8988T (cell line): ENCODE results near the gene WWOX.
"Not testable (repeated sequence)": the region's sequence is repeated elsewhere in the genome, so short reads cannot be mapped to it uniquely, and the experiment has no call there.

Source experiments
- DNase-seq: peaks from one replicate; pipeline ENCODE4 v3.0.0; 2011

Gene WWOX

DNA sequence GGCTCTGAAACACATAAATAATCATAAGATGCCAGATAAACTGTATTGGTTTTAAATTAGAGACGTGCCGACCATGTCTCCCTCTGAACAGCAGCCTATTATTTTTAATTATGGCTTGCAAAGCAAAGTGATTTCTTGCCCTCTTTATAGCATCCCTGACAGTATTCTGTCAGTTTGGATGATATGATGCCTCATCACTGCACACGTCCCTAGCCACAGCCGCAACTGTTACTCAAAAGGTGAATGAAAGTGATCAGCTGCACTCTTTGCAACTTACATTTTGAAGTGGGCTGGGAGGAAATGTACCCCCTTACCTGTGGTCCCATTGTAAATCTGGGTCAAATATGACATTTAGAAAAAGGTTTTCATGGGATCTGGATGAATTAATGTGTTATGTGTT, 1111.2 kb downstream of the WWOX start:
- DNase-seq: no peak

DNA sequence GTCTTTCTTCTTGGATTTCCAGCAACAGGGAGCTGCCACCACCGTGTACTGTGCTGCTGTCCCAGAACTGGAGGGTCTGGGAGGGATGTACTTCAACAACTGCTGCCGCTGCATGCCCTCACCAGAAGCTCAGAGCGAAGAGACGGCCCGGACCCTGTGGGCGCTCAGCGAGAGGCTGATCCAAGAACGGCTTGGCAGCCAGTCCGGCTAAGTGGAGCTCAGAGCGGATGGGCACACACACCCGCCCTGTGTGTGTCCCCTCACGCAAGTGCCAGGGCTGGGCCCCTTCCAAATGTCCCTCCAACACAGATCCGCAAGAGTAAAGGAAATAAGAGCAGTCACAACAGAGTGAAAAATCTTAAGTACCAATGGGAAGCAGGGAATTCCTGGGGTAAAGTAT, 1112.1 kb downstream of the WWOX start:
- DNase-seq: no peak

DNA sequence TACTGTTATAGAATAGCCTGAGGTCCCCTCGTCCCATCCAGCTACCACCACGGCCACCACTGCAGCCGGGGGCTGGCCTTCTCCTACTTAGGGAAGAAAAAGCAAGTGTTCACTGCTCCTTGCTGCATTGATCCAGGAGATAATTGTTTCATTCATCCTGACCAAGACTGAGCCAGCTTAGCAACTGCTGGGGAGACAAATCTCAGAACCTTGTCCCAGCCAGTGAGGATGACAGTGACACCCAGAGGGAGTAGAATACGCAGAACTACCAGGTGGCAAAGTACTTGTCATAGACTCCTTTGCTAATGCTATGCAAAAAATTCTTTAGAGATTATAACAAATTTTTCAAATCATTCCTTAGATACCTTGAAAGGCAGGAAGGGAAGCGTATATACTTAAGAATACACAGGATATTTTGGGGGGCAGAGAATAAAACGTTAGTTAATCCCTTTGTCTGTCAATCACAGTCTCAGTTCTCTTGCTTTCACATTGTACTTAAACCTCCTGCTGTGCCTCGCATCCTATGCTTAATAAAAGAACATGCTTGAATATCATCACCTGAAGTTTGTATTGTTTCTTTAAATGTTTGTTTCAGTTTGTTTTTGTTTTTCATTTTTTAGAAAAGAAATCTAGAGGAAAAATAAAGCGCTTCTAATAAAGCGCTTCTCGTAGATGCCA, 1112.8 kb downstream of the WWOX start:
- no peak for DNase-seq

DNA sequence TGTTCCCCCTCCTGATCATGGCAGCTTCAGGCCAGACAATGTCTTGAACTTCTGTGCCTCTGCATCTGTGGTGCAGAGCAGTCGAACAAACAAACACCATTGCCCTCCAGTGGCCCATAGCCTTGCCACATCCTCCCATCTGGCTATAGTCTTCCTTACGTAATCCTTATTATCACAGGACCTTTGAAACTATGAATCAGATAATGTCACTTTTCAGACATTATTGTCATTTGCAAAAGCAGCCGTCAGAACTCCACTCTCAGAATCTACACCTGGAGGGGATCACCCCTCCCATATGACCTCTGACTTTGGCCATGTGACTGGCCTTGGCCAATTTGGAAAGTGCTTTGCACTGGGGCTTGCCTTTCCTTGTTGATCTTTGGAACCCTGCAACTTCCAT, 1113.8 kb downstream of the WWOX start:
- no peak for DNase-seq

DNA sequence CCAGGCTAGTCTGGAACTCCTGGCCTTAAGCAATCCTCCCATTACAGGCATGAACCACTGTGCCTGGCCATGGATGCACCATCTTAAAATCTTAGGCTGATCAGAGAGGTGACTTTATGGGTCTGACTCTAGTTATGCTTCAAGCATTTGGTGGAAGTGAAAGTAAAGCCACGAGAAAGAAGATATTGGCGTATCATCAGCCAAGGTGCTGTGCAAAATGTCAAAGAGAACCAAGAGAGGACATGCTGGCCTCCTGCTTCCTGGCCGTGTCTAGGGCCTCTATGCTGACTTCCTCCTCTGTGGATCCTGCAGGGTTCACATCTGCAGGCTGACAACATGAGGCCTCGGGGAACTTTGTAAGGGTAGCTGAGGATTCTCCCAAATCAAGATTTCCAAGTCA, 1115.8 kb downstream of the WWOX start:
- DNase-seq: no peak

DNA sequence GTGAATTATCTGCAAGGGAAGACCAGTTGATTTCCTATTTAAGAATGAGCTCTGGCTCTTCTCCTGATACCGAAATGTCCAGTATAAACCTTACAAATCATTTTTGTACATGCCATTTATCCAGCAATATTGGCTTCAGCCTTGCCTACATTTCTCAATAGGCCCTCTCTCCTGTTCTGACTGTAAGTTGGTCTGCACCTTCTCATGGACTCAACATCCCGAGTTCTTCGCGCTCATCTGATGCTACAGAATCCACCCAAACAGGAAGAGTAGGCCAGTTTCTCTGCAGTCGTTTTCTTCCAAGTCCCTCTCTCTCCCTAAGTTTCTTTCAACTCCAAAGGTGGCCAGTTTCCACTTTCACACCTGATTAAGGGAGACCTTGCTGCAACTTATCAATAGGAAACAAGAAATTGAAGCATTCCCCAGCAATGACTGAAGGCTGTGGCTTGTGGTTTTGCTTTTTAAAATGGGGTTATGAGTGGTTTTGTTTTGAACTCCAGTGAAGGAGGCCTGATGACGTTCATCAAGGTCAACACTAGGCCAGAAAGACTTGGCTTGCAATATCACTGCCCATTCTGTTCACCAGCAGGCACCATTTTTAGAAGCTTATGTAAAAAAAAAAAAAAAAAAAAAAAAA, 1118.0 kb downstream of the WWOX start:
- DNase-seq: no peak

DNA sequence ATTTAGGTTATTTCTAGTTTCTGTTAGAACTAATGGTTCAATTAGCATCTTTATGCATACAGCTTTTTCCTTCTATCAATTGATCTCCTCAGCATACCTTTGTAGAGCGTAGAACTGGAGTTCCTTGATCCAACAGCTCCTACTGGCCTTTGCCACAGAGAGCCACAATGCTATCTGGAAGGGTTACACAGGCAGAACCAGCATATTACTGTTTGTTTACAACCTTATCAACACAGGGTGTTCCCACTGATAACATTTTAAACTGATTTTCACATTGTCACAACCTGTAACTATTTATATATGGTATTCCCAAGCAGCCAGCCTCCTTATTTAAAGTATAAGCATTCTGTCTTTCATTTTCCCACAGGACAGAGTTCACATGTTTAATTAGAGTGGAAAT, 1118.9 kb downstream of the WWOX start:
- DNase-seq: no peak

DNA sequence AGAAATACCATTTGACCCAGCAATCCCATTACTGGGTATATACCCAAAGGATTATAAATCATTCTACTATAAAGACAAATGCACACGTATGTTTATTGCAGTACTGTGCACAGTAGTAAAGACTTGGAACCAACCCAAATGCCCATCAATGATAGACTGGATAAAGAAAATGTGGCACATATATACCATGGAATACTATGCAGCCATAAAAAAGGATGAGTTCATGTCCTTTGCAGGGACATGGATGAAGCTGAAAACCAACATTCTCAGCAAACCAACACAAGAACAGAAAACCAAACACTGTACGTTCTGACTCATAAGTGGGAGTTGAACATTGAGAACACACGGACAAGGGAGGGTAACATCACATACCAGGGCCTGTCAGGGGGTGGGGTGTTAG, 1126.5 kb downstream of the WWOX start:
- not testable (repeated sequence) for DNase-seq

DNA sequence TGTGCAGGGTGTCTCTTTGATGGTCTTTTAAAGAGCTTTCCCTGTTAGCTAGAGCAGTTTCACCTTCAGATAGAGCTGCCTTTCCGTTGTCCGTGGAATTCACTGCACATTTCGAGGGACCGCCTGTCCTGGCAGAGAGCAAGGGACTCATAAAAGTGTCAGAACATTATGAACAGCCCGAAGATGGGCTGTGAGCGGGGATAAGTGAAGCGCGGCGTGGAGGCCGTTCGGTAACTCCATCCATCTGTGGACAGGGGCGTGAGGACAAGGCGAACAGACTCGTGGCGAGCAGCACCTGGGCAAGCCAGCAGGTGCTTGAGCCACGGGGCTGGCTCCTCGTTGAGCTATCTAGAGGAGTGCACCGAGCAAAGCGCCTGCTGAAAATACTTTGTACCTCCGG, 1129.9 kb downstream of the WWOX start:
- DNase-seq: no peak

DNA sequence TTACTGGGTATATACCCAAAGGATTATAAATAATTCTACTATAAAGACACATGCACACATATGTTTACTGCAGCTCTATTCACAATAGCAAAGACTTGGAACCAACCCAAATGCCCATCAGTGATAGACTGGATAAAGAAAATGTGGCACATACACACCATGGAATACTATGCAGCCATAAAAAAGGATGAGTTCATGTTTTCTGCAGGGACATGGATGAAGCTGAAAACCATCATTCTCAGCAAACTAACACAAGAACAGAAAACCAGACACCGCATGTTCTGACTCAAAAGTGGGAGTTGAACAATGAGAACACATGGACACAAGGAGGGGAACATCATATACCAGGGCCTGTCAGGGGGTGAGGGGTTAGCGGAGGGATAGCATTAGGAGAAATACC, 1146.2 kb downstream of the WWOX start:
- DNase-seq: not testable (repeated sequence)

DNA sequence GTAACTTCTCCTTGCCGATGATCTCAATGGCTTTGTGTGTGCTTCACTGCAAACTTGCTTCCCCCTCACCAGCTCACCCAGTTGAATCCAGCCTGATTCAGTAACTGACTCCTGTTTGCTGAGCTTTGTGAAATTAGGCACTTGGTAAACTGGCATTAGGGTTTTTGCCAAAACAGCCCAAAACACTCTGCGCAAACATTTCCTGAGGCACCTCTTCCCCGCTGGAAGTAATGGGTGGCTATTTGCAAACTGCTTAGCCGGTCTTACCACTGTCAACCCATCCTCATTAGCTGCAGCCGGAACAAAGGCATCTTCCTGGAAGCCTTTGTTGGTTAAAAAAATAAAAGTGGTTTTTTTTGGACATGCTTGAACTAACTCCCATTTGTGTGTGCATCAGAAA, 1147.9 kb downstream of the WWOX start:
- no peak for DNase-seq

DNA sequence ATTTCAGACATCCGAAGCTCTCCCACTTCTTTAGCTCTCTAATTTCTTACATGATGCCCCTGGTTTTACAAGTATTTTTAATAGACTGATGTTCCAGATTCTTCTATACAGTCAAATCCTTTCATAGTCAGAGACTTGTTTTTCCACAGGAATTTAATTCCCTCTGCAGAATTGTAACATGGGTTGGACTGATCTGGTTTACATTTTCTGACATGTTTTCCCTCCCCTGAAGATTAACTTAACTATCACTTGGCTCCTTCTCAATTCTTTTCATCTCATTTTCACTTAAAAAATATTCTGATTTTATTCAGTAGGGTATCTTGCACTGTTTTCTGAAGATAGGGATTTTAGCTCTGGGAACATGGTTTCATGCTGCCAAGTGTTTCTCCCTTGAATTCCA, 1148.9 kb downstream of the WWOX start:
- DNase-seq: no peak

DNA sequence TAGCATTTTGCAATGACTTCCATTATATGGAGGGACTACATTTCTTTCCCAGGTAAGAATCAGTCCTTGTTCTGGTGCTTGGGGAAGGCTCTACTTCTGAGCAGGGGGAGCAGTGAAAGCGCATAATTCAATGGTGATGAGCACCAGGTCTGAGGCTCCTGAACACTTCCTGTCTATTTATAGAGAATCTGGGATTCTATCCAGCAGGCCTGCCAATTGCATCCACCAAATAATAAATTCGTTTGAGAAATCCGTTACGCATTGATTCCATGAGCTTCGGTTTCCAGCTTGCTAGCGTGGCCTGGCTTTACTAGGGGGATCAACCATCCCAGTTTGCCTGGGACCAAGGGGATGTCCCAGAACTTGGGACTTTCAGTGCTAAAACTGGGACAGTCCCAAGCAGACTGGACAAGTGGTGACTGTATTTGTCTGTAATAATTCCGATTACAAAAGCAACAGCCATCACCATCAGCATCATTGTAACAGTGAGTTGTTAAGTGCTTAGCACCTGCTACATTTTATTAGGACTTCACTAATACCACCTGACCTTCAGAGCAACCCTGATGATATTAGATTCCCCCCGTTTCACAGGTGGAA, 1151.1 kb downstream of the WWOX start:
- DNase-seq: no peak

DNA sequence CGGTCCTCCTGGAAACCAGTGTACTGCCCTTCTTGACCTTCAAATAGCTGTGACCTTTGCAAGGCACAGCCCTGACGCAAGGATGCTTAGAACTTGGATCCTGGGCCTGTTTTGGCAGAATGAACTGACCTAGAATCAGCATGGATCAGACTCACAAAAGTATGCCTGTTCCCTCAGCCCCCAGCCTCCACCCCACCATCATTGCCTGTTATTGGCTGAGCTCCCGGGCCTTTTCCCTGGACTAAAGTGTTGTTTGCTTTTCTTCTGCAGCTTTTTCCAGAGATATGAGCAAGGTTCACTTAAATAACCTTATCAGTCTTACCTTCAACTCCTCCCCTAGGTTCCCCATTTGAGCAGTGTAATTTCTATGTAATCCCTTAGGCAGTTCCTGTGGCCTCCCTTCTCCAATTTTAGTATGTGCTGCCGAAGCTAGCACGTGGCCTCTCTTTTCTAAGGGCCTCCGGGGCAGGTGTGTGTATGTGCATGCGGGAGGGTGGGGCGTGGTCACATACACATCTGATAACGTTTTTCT, 1153.7 kb downstream of the WWOX start:
- no peak for DNase-seq

DNA sequence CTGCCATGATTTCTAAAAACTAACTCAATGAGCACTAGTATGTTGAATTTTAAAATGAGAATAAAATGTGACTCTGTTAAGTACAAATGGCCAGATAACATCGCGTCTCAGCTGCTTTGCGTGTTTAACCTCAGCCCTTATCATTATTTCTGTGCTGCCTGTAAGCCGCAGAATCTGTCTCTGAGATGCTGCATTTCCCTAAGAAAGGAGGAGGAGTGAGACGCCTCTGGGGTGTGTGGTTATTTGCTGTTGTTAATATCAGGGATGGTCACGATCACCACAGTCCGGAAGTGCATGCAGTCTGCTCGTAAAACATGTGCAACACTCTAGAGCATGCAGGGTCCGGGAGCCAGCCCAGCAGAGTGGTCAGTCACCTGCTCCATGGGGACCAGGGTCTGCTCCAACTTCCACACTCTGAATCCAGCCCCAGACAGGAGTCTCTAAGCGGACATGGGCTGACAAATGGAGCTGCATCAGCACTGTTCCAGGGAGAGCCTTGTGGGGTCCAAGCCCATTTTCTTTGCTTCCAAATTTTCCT, 1158.6 kb downstream of the WWOX start:
- DNase-seq: no peak

DNA sequence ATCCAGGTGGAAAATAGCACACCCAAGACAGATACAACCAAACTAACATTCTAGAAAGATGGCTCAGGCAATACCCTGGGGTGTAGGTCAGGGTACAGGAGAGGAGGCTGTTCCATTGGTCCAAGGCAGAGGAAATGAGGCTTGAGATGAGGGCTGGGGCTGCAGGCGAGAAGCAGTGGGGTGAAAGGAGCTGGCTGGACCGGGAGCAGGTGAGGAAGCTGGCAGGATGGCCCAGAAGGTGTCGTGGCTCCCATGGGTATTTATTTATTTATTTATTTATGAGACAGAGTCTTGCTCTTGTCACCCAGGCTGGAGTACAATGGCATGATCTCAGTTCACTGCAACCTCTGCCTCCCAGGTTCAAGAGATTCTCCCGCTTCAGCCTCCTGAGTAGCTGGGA, 1161.4 kb downstream of the WWOX start:
- DNase-seq: not testable (repeated sequence)

DNA sequence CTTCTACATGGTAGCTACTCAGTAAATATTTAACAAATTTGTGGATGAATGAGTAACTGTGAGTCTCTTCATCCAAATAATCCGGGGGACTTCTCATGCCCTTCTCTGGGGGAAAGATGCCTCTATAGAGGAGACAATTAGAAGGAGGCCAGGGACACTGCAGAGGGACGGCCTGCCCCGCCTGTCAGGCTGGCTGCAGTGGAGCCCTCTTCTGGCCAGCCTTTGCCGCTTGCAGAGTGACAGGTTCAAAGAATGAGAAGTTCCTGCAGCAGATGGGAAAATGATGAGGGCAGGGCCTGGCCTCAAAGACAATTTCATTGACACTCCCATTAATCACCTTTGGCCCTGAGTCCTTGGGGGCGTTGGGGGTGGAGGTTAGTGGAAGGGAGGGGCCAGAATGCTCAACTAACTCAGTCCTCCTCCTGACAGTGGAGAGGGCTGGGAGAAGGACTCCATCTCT, 1162.1 kb downstream of the WWOX start:
- peak; percentile 33 for DNase-seq

DNA sequence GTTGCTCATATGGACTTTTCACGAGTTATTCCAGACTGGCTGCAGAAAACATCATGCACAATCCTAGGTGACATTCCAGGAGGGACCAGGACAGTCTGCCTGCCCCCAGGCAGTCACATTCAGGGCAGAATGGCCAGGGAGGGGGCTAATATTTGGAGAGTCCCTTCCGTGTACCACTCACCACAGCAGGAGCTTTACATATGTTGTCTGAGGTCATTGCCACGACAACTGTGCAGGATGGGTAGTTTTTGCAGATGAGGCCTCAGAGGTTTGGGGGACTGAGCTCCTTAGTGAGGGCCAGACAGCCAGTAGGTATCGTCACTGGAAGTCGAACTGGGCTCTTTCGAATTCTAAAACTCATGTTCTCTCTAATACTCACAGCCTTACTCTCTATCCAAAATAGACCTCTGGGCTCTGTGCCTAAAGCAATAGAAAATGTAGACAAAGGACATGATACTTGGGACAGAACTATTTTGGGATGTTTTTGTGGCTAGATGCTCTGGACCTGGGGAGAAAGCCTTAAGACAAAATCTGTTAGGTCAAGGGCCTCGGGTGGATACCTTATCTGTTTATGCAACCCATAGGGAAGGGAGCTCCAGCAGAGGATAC, 1162.6 kb downstream of the WWOX start:
- no peak for DNase-seq
